Left lobe of liver (tissue), 2 donors: Measurements from ENCODE around the gene ACP7. TPM values are rescaled to one million over a fixed set of nuclear protein-coding genes. Genes with fewer than 3 reads are reported as not detected.
"Not testable (repeated sequence)": the region's sequence is repeated elsewhere in the genome, so short reads cannot be mapped to it uniquely, and the experiment has no call there.

Source experiments
- ATAC-seq: fragments of 200-7000 bp; cut with Tn5 transposase; one replicate; pipeline ENCODE4 v1.9.1; 2020; ENCODE audit warnings: mild to moderate bottlenecking, moderate library complexity
- DNase-seq: peaks from one replicate; pipeline ENCODE4 v3.0.0-alpha.2; 2020; ENCODE audit warnings: low spot score
- total RNA-seq: library from RNA; stranded (reverse); gene quantifications from one replicate; pipeline ENCODE4 v1.2.1, GENCODE V29; 2021
- donor health status: DM: no; HTN: no; CAD: no; lungs with moderate emphysema.
- donor health status: DM: no; HTN: yes; CAD: no.

Gene ACP7, protein sequence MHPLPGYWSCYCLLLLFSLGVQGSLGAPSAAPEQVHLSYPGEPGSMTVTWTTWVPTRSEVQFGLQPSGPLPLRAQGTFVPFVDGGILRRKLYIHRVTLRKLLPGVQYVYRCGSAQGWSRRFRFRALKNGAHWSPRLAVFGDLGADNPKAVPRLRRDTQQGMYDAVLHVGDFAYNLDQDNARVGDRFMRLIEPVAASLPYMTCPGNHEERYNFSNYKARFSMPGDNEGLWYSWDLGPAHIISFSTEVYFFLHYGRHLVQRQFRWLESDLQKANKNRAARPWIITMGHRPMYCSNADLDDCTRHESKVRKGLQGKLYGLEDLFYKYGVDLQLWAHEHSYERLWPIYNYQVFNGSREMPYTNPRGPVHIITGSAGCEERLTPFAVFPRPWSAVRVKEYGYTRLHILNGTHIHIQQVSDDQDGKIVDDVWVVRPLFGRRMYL
- not detected for total RNA-seq

DNA sequence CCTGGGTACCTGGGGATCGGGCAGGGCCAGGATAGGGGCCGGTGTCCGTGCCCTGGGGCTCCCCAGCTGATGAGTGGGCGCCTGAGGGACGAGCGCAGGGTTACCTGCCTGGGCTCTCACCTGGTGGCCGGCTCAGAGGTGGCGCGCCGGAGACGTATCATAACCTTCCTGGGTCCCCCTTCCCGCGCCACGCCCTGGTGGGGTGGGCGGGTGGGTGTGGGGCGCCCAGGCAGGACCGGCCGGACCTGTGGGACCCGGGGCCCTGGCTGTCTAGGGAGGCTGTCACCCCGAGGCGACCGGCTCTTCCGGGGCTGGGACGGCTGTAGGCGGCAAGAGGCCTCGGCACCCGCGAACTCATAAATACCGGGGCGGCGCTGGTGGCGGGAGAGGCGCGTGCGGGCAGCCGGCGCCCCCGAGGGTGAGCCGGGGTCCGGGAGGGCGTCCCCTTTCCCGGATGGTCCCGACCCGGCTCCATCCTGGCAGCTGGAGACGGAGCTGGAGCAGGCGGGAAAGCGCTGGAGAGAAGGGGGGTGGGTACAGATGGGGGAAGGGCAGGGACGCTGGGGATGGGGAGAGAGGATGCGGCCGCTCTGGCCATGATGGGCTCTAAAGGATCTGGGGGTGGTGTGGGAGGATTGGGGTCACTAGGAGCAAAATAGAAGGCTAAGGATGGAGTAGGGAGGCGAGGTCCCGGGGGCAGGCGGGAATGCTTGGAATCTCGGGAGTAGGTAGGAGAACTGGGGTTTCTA, at the start of gene ACP7:
Gene ACP7, plus strand, starts transcription at position 386 of the 749 bp plus-strand sequence. CDS start 902 bp downstream, outside the sequence.
- no peak for DNase-seq
- peak; percentile 10 for ATAC-seq

DNA sequence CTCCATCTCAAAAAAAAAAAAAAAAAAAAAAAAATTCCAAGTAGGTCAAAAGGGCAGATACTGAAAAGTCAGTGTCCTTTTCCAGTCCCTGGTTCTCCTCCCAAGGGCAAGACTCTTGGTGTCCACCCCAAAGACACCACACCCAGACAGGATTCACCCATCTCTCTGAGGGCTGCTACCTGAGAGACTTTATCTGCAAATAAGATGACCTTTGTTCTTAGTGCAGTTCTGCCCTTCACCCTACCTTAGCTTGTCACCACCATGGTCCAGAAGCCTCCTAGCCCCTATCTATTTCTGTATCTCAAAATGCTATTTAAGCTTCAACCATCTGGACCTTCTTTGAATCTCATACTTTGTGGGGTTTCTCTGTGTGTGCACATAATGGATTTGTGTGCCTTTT, 47.6 kb upstream of the ACP7 start:
- ATAC-seq (no peak), DNase-seq (no peak)

DNA sequence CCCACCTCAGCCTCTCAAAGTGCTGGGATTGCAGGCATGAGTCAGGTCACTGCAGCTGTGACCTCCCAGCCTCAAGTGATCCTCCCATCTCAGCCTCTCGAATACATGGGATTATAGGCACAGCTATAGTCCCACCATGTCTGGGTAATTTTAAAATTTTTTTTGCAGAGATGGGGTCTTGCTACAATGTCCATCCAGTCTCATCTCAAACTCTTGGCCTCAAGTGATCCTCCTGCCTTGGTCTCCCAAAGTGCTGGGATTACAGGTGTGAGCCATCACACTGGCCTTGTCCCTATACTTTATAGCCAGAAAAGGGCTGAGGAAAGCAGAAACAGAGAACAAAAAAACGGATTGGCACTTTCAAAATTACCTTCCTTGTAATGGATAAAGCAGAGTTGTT, 47.0 kb upstream of the ACP7 start:
- no peak for ATAC-seq
- no peak for DNase-seq

DNA sequence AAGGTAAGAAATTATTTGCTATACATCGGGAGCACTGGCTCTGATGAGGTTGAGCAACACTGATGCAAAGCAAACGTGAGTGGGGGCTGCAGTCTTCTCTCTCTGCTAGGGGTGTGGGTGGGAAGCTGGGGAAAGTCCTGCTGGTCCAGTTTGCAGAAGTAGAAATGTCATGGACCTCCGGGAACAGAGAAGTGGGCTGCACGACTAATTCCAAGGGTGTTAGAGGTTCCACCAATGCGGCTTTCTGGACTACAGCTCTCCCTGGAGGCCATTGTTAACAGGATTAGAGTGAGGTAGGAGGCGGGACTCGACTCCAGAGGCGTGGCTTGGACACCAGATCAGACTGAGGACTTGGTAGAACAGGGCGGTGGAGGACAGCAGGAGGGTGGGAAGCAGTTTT, 46.1 kb upstream of the ACP7 start:
- ATAC-seq (peak; percentile 97), DNase-seq (peak; percentile 70)

DNA sequence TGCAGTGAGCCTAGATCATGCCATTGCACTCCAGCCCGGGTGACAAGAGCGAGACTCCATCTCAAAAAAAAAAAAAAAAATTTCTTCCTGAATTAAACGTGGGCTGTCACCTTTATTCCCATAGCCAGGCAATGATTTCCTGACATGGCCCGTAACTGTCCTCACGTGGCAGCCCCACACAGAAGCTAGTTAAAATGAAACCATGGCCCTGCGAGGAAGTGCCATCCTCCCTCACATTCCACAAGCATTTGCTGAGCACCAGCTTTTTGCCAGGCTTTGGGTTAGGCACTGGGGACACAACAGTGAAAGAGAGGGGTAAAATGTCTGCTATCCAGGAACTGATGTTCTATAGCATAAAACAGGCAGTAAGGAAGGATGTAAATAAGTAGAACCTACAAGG, 38.7 kb upstream of the ACP7 start:
- DNase-seq: no peak

DNA sequence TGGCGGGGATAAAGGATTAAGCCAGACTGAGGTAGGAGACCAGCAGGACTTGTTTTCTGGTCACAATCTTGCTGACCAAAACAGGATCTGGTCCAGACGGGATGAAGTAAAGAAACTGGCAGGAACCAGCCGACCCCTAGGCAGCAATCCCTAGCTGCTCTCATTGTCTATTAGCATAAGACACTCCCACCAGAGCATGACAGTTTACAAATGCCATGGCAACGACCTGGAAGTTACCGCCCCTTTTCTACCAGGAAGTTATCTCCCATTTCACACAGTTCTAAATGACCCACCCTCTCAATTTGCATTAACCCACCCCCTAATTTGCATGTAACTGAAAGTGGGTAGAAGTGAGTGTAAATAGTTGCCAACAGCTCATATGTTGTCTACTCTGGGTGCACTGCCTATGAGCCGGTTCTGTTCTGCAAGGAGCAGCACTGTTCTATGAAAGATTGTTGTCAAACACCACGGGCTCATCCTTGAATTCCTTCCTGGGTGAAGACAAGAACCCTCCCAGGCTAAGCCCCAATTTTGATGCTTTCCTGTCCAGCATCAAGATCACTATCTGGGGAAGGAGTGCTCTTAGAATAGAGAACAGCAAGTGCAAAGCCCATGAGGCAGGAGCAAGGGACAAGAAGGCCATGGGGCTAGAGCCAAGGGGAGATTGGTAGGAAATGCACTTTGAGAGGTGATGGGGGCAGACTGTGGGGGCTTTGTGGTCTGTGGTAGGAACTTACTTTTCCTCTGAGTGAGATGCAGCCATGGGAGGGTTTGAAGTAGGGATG, 37.9 kb upstream of the ACP7 start:
- no peak for ATAC-seq
- DNase-seq: no peak

More for the DNA sequence above, 38.7 kb upstream of the ACP7 start:
- ATAC-seq: no peak

DNA sequence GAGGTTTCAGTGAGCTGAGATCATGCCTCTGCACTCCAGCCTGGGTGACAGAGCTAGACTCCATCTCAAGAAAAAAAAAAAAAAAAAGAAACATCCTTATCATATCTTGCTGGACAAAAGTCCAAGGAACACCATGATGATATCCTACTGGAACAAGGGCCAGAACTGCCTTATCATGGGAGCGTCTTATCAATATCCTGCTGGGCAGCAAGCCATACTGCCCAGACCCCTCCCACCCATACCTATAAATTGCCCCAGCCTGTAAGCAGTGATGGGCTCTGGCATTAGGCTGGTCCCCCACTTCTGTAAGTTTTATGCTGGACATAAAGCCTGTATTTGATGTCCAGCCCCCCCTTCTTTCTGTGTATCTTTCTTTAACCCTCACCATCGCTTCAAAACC, 37.1 kb upstream of the ACP7 start:
- ATAC-seq (no peak), DNase-seq (no peak)

DNA sequence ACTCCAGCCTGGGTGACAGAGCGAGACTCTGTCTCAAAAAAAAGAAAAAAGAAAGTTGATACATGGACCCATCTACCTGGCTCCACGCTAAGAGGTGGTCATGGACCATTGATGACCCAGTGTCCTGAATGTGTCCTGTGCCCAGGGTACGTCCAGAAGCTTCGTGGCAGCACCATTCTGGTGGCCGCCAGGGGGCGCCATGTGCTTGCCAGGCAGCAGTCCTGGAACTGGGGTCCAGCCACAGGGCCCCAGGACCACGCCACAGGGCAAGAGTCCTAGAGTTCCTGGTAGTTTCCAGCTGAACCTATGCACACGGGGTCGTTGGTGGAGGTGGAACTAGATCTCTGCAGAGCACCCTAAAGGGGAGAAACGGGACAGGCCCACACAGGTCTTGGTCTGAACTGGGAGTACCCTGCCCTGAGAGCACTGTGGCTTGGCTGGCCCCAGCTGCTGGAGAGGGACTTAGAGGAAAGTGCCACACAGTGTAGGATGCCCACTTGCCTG, 31.9 kb upstream of the ACP7 start:
- DNase-seq (peak; percentile 63), ATAC-seq (peak; percentile 87)

DNA sequence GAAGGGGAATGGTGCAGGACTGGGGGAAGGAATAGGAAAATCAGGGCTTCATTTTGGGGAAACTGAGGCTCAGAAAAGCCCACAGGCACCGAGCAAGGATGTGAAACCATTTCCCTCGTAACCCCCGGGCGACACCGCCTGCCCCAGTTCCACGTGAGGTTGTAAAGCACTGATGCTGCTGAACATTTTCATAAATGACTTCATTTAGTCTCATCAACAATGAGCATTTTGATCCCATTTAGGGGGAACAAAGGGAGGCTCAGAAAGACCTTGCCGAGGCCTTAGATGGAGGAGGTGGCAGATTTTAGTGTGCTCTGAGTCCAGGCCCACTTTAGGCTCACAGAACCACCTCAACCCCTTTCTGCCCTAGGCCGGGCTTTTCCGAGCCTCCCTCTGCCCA, 31.3 kb upstream of the ACP7 start:
- no peak for DNase-seq
- no peak for ATAC-seq

DNA sequence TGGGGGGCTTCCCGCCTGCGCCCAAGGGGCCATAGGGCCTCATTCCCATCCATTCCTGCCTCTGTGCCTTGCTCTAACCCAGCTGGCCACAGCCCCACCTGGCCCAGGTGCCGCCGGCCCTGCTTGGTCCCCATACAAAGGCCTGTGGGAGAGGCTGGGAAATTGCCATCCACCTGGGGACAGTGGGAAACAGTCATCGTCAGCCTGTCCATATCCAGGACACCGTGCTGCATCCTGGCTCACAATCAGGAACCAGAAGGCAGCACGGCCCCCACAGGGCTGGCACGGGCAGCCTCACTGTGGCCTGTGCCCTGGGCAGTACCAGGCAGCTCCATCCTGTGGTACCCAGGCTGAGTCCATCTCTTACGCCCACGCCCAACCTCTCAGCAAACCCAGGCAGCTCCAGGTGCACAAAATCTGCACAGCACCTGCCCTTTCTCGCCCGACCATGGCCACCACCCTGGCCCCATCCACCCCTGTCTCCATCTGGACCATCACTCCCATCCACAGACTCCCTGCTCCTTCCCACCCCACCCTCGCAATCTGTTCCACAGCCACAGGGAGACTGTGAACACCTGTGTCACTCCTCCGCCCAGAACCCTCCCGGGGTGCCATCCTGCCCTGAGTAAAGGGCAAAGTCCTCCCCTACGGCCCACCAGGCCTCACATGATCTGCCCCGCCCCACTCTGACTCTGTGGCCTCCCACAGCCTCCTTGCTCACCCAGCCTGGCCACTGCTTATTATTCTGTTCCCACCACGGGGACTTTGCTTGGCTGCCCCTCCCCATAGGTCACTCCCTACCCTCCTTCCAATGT, 30.7 kb upstream of the ACP7 start:
- peak; percentile 75 for ATAC-seq
- DNase-seq: peak; percentile 51

DNA sequence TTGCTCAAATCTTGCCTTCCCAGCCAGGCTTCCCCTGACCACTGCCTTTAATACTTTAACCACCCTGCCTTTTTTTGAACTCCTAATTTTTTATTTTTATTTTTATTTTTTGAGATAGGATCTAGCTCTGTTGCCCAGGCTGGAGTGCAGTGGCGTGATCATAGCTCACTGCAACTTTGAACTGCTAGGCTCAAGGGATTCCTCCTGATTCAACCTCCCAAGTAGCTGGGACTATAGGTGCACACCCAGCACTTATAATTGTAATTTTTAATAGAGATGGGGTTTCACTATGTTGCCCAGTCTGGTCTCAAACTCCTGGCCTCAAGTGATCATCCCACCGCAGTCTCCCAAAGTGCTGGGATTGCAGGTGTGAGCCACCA, 30.1 kb upstream of the ACP7 start:
- DNase-seq: no peak
- no peak for ATAC-seq

DNA sequence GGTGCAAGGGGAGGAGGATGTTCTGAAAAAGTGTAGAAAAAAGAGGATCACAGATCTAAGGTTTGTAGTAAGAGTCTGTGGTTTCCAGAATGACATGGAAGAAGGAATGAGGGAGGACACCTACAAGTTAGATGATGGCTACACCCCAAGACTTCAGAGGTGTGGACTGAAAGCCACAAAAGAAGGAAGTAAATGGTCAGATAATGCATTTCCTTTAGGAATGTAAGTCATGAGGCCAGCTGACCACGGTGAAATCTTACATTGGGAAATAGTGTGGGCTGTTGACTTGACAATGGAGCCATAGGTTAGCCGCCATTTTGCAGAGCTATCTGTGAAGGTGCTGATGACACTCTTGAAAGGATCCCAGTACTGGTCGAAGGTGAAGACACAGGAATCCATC, 26.6 kb upstream of the ACP7 start:
- DNase-seq (no peak), ATAC-seq (no peak)

DNA sequence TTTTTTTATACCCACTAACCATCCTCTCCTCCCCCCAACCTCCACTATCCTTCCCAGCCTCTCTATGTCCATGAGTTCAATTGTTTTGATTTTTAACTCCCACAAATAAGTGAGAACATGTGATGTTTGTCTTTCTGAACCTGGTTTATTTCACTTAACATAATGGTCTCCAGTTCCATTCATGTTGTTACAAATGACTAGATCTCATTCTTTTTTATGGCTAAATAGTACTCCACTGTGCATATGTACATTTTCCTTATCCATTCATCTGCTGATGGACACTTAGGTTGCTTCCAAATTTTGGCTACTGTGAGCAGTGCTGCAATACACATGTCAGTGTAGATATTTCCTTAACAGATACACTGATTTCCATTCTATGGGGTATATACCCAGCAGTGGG, 24.9 kb upstream of the ACP7 start:
- ATAC-seq (no peak), DNase-seq (no peak)

DNA sequence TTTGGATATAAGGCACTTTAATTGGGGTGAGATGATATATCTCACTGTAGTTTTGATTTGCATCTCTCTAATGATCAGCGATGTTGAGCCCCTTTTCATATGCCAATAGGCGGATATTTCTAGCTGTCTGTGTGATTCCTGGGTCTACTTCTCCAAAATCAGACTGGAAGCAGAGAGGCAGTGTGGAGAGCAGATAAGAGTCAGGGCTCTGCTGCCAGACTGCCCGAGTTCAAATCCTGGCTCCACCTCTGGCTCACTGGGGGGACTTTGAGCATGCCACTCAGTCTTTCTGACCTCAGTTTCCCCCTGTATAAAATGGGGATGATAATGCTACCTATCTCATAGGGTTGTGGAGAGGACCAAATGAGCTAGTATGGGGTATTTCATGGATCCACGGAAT, 24.0 kb upstream of the ACP7 start:
- ATAC-seq: no peak
- no peak for DNase-seq

DNA sequence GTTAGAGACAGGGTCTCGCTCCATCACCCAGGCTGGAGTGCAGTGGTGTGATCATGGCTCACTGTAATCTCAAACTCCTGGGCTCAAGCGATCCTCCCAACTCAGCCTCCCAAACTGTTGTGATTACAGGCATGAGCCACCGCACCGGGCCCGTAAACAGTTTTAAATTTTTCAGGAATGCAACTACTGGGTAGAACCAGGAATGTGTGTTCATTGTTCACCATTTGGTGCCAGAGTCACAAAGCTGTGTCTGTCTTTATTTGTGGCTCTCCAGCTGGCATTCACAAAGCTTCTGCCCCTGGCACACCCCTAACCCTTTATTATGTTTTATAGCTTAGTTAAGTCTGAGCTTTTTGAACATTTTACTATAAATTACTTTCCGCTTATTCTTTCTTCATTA, 19.8 kb upstream of the ACP7 start:
- no peak for ATAC-seq
- no peak for DNase-seq

DNA sequence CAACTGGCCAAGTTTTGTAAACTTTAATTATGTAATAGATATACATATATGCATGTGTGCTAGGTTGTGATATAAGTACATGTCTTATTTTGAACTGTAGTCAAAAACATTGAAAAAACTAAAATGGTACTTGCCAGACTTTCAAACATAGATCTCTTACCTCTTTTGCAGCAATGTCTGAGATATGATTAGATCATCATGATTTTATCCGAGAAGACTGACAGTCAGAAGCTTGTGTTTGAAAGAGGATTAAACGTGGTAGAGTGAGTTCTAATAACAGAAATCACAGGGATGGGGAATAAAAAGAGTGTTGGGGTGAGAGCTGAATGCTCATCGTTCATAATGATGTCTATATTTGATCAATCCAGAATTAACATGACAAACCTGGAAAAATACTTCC, 18.2 kb upstream of the ACP7 start:
- DNase-seq: no peak
- ATAC-seq: no peak

DNA sequence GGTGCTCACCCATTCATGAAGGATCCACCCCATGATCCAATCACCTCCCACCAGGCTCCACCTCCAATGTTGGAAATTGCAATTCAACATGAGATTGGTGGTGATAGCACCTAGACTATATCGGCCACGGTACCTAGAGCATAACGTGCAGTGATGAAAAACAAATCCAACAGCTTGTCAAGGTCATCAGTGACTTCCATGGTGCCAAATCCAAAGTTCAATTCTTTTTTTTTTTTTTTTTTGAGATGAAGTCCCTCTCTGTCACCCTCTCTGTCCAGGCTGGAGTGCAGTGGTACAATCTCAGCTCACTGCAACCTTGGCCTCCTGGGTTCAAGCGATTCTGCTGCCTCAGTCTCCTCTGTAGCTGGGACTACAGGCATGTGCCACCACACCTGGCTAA, 17.1 kb upstream of the ACP7 start:
- ATAC-seq (no peak), DNase-seq (no peak)

DNA sequence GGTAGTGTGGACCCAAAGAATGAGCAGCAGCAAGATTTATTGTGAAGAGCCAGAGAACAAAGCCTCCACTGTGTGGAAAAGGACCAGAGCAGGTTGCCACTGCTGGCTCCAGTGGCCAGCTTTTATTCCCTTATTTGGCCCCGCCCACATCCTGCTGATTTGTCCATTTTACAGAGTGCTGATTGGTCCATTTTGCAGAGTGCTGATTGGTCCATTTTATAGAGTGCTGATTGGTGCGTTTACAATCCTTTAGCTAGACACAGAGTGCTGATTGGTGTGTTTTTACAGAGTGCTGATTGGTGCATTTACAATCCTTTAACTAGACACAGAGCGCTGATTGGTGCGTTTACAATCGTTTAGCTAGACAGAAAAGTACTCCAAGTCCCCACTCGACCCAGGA, 15.9 kb upstream of the ACP7 start:
- ATAC-seq, DNase-seq: not testable (repeated sequence)

DNA sequence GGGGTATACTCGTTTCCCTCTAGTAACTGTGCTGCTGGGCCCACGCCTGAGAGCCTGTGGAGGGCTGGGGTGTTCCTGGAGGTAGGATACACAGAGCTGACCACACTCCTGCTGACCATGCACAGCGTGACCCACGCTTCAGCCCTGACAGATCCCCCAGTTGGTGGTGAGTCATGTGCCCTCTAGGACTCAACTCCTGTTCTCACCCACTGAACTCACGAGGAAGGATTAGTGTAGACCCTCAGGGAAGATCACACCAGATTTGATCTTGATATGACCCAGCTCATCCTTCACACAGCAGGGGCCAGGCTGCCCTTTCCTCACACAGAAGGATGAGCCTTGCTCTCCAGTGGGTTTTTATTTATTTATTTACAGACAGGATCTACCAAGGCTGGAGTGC, 13.3 kb upstream of the ACP7 start:
- ATAC-seq (no peak), DNase-seq (no peak)

DNA sequence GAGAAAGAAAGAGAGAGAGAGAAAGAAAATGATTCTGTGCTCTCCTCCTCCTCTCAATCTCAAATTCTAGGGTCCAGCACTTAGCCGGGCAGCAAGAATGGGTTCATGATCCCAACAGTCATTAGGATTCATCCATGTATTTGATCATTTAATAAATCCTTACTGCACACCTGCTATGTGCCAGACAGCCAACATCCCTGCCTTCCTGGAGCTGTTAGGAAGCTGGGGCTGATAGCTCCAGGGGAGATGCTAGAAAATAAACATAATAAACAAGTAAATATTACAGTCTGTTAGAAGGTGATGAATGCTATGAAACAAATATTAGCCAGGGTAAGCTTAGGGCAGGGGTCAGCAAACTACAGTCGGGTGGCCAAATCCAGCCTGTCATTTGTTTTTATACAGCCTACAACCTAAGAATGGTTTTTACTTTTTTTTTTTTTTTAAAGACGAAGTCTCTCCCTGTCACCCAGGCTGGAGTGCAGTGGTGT, 9.9 kb upstream of the ACP7 start:
- ATAC-seq: no peak
- DNase-seq: no peak
